ENCODE measurements around the gene KCTD16.

KCTD16 gene

GRCh38 chr5:144352330-144352729, 181.7 kb downstream of the KCTD16 start:
- no peak overlapping the region for H3K4me3 ChIP-seq (ENCODE audit: insufficient read depth, low read depth, low read length, poor library complexity, severe bottlenecking)
- H3K27me3 ChIP-seq (replicated peaks; ENCODE audit: control insufficient read depth, insufficient read depth, low read length, poor library complexity, severe bottlenecking), result no peaks in the 10 kb centered on the region
- no peaks in the 10 kb centered on the region for H3K9me3 ChIP-seq (ENCODE audit: control insufficient read depth, low read length)
- H3K4me1 ChIP-seq (ENCODE audit: control insufficient read depth, insufficient read depth, low read length, poor library complexity, severe bottlenecking), result no peaks in the 10 kb centered on the region
- H3K27ac ChIP-seq (ENCODE audit: insufficient read depth, low read length, poor library complexity, severe bottlenecking), result no peak overlapping the region
- no peak for DNase-seq
- no peaks in the 10 kb centered on the region for H3K36me3 ChIP-seq (ENCODE audit: control insufficient read depth, insufficient read depth, low read length)

DNA sequence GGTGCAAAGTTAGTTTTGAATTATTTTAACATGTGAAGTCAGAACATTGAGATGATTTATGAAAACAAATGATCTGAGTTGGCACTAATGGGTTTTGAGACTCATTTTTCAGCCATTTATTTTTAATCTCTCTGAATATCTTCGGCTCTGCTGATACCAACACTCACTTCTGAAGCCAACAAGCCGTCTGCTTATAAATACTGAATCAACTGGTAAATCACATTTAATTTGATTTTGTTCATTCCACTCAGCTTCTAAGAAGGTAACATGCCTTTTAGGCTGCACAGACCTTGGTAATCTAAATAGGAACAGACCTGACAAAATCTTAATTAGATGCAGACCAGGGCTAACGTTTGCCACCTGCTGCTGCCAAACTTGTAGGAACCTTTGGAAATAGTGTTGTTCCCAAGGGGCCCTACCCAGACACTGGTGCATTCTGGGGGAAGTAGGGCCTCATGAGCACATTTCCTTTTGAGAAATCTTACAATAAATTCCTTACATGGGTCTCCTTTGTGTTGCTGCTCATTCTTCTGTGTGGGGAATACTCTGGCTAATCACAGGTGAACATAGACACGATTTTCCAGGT, 182.2 kb downstream of the KCTD16 start:
- no peaks in the 10 kb centered on the region for H3K27me3 ChIP-seq (replicated peaks; ENCODE audit: control insufficient read depth, insufficient read depth, low read length, poor library complexity, severe bottlenecking)
- no peak for DNase-seq
- no peaks in the 10 kb centered on the region for H3K36me3 ChIP-seq (ENCODE audit: control insufficient read depth, insufficient read depth, low read length)
- no peaks in the 10 kb centered on the region for H3K9me3 ChIP-seq (ENCODE audit: control insufficient read depth, low read length)
- no peak overlapping the region for H3K4me3 ChIP-seq (ENCODE audit: insufficient read depth, low read depth, low read length, poor library complexity, severe bottlenecking)
- no peak overlapping the region for H3K27ac ChIP-seq (ENCODE audit: insufficient read depth, low read length, poor library complexity, severe bottlenecking)
- H3K4me1 ChIP-seq (ENCODE audit: control insufficient read depth, insufficient read depth, low read length, poor library complexity, severe bottlenecking), result no peaks in the 10 kb centered on the region

- no peak for DNase-seq
- Histone ChIP-seq H3K4me1 (ENCODE audit: control insufficient read depth, insufficient read depth, low read length, poor library complexity, severe bottlenecking) (no peaks in the 10 kb centered on the region), H3K4me3 (ENCODE audit: insufficient read depth, low read depth, low read length, poor library complexity, severe bottlenecking) (no peak overlapping the region), H3K9me3 (ENCODE audit: control insufficient read depth, low read length) (no peaks in the 10 kb centered on the region), H3K27ac (ENCODE audit: insufficient read depth, low read length, poor library complexity, severe bottlenecking) (no peak overlapping the region), H3K36me3 (ENCODE audit: control insufficient read depth, insufficient read depth, low read length) (no peaks in the 10 kb centered on the region), H3K27me3 (replicated peaks; ENCODE audit: control insufficient read depth, insufficient read depth, low read length, poor library complexity, severe bottlenecking) (no peaks in the 10 kb centered on the region)
Measured at GRCh38 chr5:144356489-144356888, 185.8 kb downstream of the KCTD16 start.

- DNase-seq, result no peak
- Histone ChIP-seq H3K27me3 (replicated peaks; ENCODE audit: control insufficient read depth, insufficient read depth, low read length, poor library complexity, severe bottlenecking) (no peaks in the 10 kb centered on the region), H3K36me3 (ENCODE audit: control insufficient read depth, insufficient read depth, low read length) (no peaks in the 10 kb centered on the region), H3K9me3 (ENCODE audit: control insufficient read depth, low read length) (no peaks in the 10 kb centered on the region), H3K27ac (ENCODE audit: insufficient read depth, low read length, poor library complexity, severe bottlenecking) (no peak overlapping the region), H3K4me3 (ENCODE audit: insufficient read depth, low read depth, low read length, poor library complexity, severe bottlenecking) (no peak overlapping the region), H3K4me1 (ENCODE audit: control insufficient read depth, insufficient read depth, low read length, poor library complexity, severe bottlenecking) (no peaks in the 10 kb centered on the region)
Measured at GRCh38 chr5:144361406-144361805, 190.7 kb downstream of the KCTD16 start.

GRCh38 chr5:144365885-144366284, 195.2 kb downstream of the KCTD16 start:
- Histone ChIP-seq H3K9me3 (ENCODE audit: control insufficient read depth, low read length) (no peaks in the 10 kb centered on the region), H3K4me1 (ENCODE audit: control insufficient read depth, insufficient read depth, low read length, poor library complexity, severe bottlenecking) (no peaks in the 10 kb centered on the region), H3K27ac (ENCODE audit: insufficient read depth, low read length, poor library complexity, severe bottlenecking) (no peak overlapping the region), H3K4me3 (ENCODE audit: insufficient read depth, low read depth, low read length, poor library complexity, severe bottlenecking) (no peak overlapping the region), H3K27me3 (replicated peaks; ENCODE audit: control insufficient read depth, insufficient read depth, low read length, poor library complexity, severe bottlenecking) (no peaks in the 10 kb centered on the region), H3K36me3 (ENCODE audit: control insufficient read depth, insufficient read depth, low read length) (no peaks in the 10 kb centered on the region)
- DNase-seq, result no peak

DNA sequence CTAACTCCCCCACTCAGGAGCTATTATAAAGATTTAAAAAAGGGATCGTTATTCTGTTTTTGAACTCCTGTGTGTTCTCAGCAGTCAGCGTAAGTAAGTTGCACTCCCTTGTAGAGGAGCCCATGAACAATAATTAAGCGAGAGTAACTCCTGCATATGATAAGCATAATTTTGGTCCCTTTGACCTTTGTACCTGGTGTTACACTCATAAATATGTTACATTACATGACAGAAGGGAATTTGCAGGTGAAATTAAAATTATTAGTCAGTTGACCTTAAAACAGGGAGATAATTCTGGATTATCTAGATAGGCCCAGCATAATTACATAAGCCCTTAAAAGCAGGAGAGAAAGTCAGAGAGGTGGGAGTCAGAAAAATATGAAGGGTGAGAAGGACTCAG, 197.3 kb downstream of the KCTD16 start:
- Histone ChIP-seq H3K4me3 (ENCODE audit: insufficient read depth, low read depth, low read length, poor library complexity, severe bottlenecking) (no peak overlapping the region), H3K4me1 (ENCODE audit: control insufficient read depth, insufficient read depth, low read length, poor library complexity, severe bottlenecking) (no peaks in the 10 kb centered on the region), H3K9me3 (ENCODE audit: control insufficient read depth, low read length) (no peaks in the 10 kb centered on the region), H3K27me3 (replicated peaks; ENCODE audit: control insufficient read depth, insufficient read depth, low read length, poor library complexity, severe bottlenecking) (no peaks in the 10 kb centered on the region), H3K27ac (ENCODE audit: insufficient read depth, low read length, poor library complexity, severe bottlenecking) (no peak overlapping the region), H3K36me3 (ENCODE audit: control insufficient read depth, insufficient read depth, low read length) (no peaks in the 10 kb centered on the region)
- no peak for DNase-seq

DNA sequence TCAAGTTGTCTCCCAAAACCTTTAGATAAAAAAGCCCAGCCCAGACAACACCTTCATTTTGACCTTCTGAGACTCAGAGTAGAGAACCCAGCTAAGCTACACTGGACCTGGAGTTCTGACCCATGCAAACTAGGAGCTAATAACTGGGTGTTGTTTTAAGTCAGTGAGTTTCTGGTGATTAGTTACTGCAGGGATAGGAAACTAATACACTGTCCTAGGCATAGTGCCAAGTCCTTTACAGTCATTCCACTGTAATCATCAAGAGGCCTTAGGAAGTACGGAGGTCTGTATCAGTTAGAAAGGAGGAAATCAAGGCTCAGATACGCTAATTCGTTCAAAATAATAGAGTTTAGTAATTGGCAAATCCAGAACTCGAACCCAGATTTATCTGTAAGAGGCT, 197.9 kb downstream of the KCTD16 start:
- H3K9me3 ChIP-seq (ENCODE audit: control insufficient read depth, low read length), result no peaks in the 10 kb centered on the region
- DNase-seq, result no peak
- H3K27me3 ChIP-seq (replicated peaks; ENCODE audit: control insufficient read depth, insufficient read depth, low read length, poor library complexity, severe bottlenecking), result no peaks in the 10 kb centered on the region
- no peak overlapping the region for H3K4me3 ChIP-seq (ENCODE audit: insufficient read depth, low read depth, low read length, poor library complexity, severe bottlenecking)
- H3K27ac ChIP-seq (ENCODE audit: insufficient read depth, low read length, poor library complexity, severe bottlenecking), result no peak overlapping the region
- no peaks in the 10 kb centered on the region for H3K4me1 ChIP-seq (ENCODE audit: control insufficient read depth, insufficient read depth, low read length, poor library complexity, severe bottlenecking)
- no peaks in the 10 kb centered on the region for H3K36me3 ChIP-seq (ENCODE audit: control insufficient read depth, insufficient read depth, low read length)

GRCh38 chr5:144369006-144369405, 198.3 kb downstream of the KCTD16 start:
- Histone ChIP-seq H3K27me3 (replicated peaks; ENCODE audit: control insufficient read depth, insufficient read depth, low read length, poor library complexity, severe bottlenecking) (no peaks in the 10 kb centered on the region), H3K36me3 (ENCODE audit: control insufficient read depth, insufficient read depth, low read length) (no peaks in the 10 kb centered on the region), H3K4me1 (ENCODE audit: control insufficient read depth, insufficient read depth, low read length, poor library complexity, severe bottlenecking) (no peaks in the 10 kb centered on the region), H3K4me3 (ENCODE audit: insufficient read depth, low read depth, low read length, poor library complexity, severe bottlenecking) (no peak overlapping the region), H3K27ac (ENCODE audit: insufficient read depth, low read length, poor library complexity, severe bottlenecking) (no peak overlapping the region), H3K9me3 (ENCODE audit: control insufficient read depth, low read length) (no peaks in the 10 kb centered on the region)
- DNase-seq, result no peak

DNA sequence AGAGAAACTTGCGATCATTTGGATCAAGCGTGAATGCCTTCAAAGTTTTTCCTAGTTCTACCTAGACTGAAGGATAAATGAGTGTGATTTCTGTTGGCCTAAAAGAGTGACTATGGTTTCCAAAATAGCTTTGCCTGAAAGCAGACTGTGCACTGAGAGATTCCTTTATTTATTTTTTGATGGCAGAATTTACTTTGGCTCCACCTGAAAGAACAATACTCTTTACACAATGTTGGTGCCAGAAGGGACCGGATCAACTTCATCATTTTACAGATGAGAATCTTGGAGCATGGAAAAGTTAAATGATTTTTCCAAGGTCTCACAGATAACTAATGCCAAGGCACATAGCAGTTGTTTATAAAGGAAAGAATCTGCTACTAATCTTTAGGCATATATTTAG, 199.6 kb downstream of the KCTD16 start:
- Histone ChIP-seq H3K36me3 (ENCODE audit: control insufficient read depth, insufficient read depth, low read length) (no peaks in the 10 kb centered on the region), H3K27me3 (replicated peaks; ENCODE audit: control insufficient read depth, insufficient read depth, low read length, poor library complexity, severe bottlenecking) (no peaks in the 10 kb centered on the region), H3K9me3 (ENCODE audit: control insufficient read depth, low read length) (no peaks in the 10 kb centered on the region), H3K4me1 (ENCODE audit: control insufficient read depth, insufficient read depth, low read length, poor library complexity, severe bottlenecking) (no peaks in the 10 kb centered on the region), H3K27ac (ENCODE audit: insufficient read depth, low read length, poor library complexity, severe bottlenecking) (no peak overlapping the region), H3K4me3 (ENCODE audit: insufficient read depth, low read depth, low read length, poor library complexity, severe bottlenecking) (no peak overlapping the region)
- DNase-seq, result no peak

DNA sequence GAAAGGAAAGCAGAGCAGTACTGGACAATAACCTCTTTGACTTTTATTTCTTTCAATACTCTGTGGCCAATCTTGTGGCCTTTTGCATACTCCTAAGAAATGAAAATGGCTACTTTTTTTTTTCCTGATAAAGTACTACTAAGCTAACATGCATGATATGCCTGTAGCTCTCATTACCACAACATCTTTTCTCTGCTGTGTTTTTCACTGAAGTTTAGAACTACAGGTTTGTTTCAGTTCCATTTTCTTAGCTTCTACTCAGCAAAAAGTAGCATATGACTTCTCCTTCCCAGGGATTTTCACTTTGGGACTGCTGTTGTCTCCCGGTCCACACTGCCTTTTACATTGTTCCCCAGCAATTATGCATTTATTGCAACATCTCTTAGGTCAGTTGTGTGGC, 204.0 kb downstream of the KCTD16 start:
- Histone ChIP-seq H3K9me3 (ENCODE audit: control insufficient read depth, low read length) (no peaks in the 10 kb centered on the region), H3K27me3 (replicated peaks; ENCODE audit: control insufficient read depth, insufficient read depth, low read length, poor library complexity, severe bottlenecking) (no peaks in the 10 kb centered on the region), H3K4me1 (ENCODE audit: control insufficient read depth, insufficient read depth, low read length, poor library complexity, severe bottlenecking) (no peaks in the 10 kb centered on the region), H3K36me3 (ENCODE audit: control insufficient read depth, insufficient read depth, low read length) (no peaks in the 10 kb centered on the region), H3K4me3 (ENCODE audit: insufficient read depth, low read depth, low read length, poor library complexity, severe bottlenecking) (no peak overlapping the region), H3K27ac (ENCODE audit: insufficient read depth, low read length, poor library complexity, severe bottlenecking) (no peak overlapping the region)
- DNase-seq, result no peak

- H3K9me3 ChIP-seq (ENCODE audit: control insufficient read depth, low read length), result no peaks in the 10 kb centered on the region
- H3K4me3 ChIP-seq (ENCODE audit: insufficient read depth, low read depth, low read length, poor library complexity, severe bottlenecking), result no peak overlapping the region
- no peaks in the 10 kb centered on the region for H3K27me3 ChIP-seq (replicated peaks; ENCODE audit: control insufficient read depth, insufficient read depth, low read length, poor library complexity, severe bottlenecking)
- H3K4me1 ChIP-seq (ENCODE audit: control insufficient read depth, insufficient read depth, low read length, poor library complexity, severe bottlenecking), result no peaks in the 10 kb centered on the region
- DNase-seq, result no peak
- H3K36me3 ChIP-seq (ENCODE audit: control insufficient read depth, insufficient read depth, low read length), result no peaks in the 10 kb centered on the region
- no peak overlapping the region for H3K27ac ChIP-seq (ENCODE audit: insufficient read depth, low read length, poor library complexity, severe bottlenecking)
Measured at GRCh38 chr5:144377207-144377606, 206.5 kb downstream of the KCTD16 start.
